OCI-LY3 (cell line): ENCODE data around the gene CD79B.

Experiments
- H2AFZ ChIP-seq: fragments of 200-600, 300-600 bp; shearing (Covaris generic); 2 replicates; pipeline ENCODE4 v1.6.0; 2014; ENCODE audit warnings: antibody characterized with exemption, low read depth, low read length
- H3K27ac ChIP-seq: fragments of 200-600, 300-600 bp; sonication (generic); 2 replicates; pipeline ENCODE4 v1.5.1; 2014; ENCODE audit warnings: mild to moderate bottlenecking, low read length, moderate library complexity, mixed read lengths
- H3K27me3 ChIP-seq: fragments of 200-600, 300-600 bp; sonication (generic); 2 replicates; pipeline ENCODE4 v1.6.1; 2014; ENCODE audit warnings: low read depth, low read length, mixed read lengths
- H3K36me3 ChIP-seq: fragments of 200-600, 300-600 bp; sonication (generic); replicated peaks from 2 replicates; pipeline ENCODE3; 2014; ENCODE audit warnings: low read depth, low read length, mixed read lengths
- H3K4me1 ChIP-seq: fragments of 300-600, 200-600 bp; sonication (generic); 2 replicates; pipeline ENCODE4 v1.6.1; 2014; ENCODE audit warnings: low read length, mixed read lengths
- H3K4me2 ChIP-seq: fragments of 200-600, 300-600 bp; sonication (generic); 2 replicates; pipeline ENCODE4 v1.6.1; 2014; ENCODE audit warnings: low read length, mixed read lengths
- H3K4me3 ChIP-seq: fragments of 300-600, 200-600 bp; sonication (generic); 2 replicates; pipeline ENCODE4 v1.5.1; 2014; ENCODE audit warnings: antibody characterized with exemption, mild to moderate bottlenecking, low read length, moderate library complexity
- H3K79me2 ChIP-seq: fragments of 300-600, 200-600 bp; shearing (Covaris generic); 2 replicates; pipeline ENCODE4 v1.6.1; 2014; ENCODE audit warnings: mild to moderate bottlenecking, low read length, mixed read lengths
- H3K9ac ChIP-seq: fragments of 300-600, 200-600 bp; shearing (Covaris generic); 2 replicates; pipeline ENCODE4 v1.6.0; 2014; ENCODE audit warnings: mild to moderate bottlenecking, low read length, moderate library complexity
- H3K9me3 ChIP-seq: fragments of 200-600, 300-600 bp; shearing (Covaris generic); 2 replicates; pipeline ENCODE4 v1.6.1; 2014; ENCODE audit warnings: low read length, mixed read lengths; ENCODE audit not compliant: insufficient read depth
- H4K20me1 ChIP-seq: fragments of 200-600, 300-600 bp; sonication (generic); 2 replicates; pipeline ENCODE4 v1.6.1; 2016; ENCODE audit warnings: low read length, mixed read lengths; ENCODE audit not compliant: insufficient read depth
- EZH2phosphoT487 ChIP-seq: fragments of 200-600 bp; shearing (Covaris generic); IDR thresholded peaks from 2 replicates; pipeline ENCODE4 v1.6.1; 2018; ENCODE audit warnings: antibody characterized with exemption, mixed run types, low read depth
- TF ChIP-seq, protein P1 (sequence below): fragments of 200-600, 300-600 bp; sonication (generic); IDR thresholded peaks from 2 replicates; pipeline ENCODE4 v1.5.1; 2014; ENCODE audit warnings: antibody characterized with exemption, low read length, low read depth

The CD79B gene

DNA sequence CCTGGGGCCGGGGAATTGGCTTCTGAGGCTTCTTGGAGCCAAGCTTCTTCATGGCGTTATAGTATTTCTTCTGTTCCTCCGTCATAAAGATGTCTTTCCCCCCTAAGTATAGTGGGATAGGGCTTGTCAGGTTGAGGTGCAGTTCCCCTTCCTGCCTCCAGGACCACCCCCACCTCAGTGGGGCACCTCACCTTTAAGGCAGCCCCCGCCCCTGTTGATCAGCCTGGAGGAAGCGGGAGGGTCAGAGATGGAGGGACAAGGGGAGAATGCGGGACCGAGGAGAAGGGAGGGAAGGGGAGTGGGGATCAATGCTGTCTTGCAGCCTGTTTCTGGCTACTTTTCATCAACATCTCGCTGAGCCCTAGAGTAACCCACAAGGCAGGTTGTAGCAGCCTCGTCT lies 11.6 kb upstream of the CD79B start:
- no peak overlapping the region for H3K27ac ChIP-seq

DNA sequence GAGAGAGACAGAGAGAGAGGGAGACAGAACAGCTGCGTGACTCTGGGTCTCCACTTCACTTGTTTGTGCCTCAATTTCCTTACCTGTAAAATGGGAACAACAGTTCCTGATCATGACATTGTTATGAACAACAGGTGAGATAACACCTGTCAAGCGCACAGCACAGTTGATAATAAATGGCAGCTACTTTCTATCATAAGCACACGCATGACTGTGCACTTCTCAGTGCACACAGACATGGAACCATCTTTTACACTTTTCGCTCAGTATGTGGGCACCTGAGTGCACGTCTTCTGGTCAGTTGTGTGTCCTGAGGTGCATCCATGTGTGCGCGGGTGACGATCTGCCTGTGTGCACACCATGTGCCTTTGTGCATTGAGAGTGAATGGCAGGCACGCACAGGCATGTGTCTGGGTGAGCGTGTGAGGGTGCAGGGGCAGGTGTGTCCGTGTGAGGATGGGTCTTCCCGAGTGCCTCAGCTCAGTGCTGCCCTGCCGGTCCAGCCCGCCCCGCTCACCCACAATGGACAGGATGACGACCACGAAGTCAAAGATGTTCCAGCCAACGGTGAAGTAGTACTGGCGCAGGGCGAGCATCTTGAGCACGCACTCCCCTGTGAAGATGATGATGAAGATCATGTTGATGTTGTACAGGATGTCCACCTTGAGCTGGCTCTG lies 10.3 kb upstream of the CD79B start:
- no peaks in the 10 kb centered on the region for H3K9me3 ChIP-seq
- no peaks in the 10 kb centered on the region for H3K27me3 ChIP-seq
- no peak overlapping the region for H2AFZ ChIP-seq
- H3K4me1 ChIP-seq: peaks cover 20% of the 10 kb centered on the region
- H3K36me3 ChIP-seq: no peaks in the 10 kb centered on the region
- TF ChIP-seq, protein P1, sequence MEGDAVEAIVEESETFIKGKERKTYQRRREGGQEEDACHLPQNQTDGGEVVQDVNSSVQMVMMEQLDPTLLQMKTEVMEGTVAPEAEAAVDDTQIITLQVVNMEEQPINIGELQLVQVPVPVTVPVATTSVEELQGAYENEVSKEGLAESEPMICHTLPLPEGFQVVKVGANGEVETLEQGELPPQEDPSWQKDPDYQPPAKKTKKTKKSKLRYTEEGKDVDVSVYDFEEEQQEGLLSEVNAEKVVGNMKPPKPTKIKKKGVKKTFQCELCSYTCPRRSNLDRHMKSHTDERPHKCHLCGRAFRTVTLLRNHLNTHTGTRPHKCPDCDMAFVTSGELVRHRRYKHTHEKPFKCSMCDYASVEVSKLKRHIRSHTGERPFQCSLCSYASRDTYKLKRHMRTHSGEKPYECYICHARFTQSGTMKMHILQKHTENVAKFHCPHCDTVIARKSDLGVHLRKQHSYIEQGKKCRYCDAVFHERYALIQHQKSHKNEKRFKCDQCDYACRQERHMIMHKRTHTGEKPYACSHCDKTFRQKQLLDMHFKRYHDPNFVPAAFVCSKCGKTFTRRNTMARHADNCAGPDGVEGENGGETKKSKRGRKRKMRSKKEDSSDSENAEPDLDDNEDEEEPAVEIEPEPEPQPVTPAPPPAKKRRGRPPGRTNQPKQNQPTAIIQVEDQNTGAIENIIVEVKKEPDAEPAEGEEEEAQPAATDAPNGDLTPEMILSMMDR: no peak
- TF ChIP-seq EZH2phosphoT487: no peak
- H3K4me2 ChIP-seq: no peak overlapping the region
- no peak overlapping the region for H3K9ac ChIP-seq
- no peak overlapping the region for H3K27ac ChIP-seq
- no peaks in the 10 kb centered on the region for H3K79me2 ChIP-seq
- no peaks in the 10 kb centered on the region for H4K20me1 ChIP-seq
- H3K4me3 ChIP-seq: no peak overlapping the region

More for the DNA sequence above, 11.6 kb upstream of the CD79B start:
- TF ChIP-seq EZH2phosphoT487: no peak
- TF ChIP-seq, protein P1: no peak
- H4K20me1 ChIP-seq: no peaks in the 10 kb centered on the region
- no peaks in the 10 kb centered on the region for H3K36me3 ChIP-seq
- no peak overlapping the region for H3K4me3 ChIP-seq
- H3K9ac ChIP-seq: no peak overlapping the region
- H3K79me2 ChIP-seq: no peaks in the 10 kb centered on the region
- H3K27me3 ChIP-seq: no peaks in the 10 kb centered on the region
- no peak overlapping the region for H2AFZ ChIP-seq
- H3K4me2 ChIP-seq: no peak overlapping the region
- no peaks in the 10 kb centered on the region for H3K9me3 ChIP-seq
- H3K4me1 ChIP-seq: peaks cover 20% of the 10 kb centered on the region

- peaks cover 20% of the 10 kb centered on the region for H3K4me1 ChIP-seq
- no peak overlapping the region for H2AFZ ChIP-seq
- TF ChIP-seq, protein P1: no peak
- no peak for TF ChIP-seq EZH2phosphoT487
- H3K4me3 ChIP-seq: no peak overlapping the region
- no peaks in the 10 kb centered on the region for H3K79me2 ChIP-seq
- H3K27ac ChIP-seq: no peak overlapping the region
- H3K27me3 ChIP-seq: no peaks in the 10 kb centered on the region
- no peaks in the 10 kb centered on the region for H4K20me1 ChIP-seq
- no peaks in the 10 kb centered on the region for H3K36me3 ChIP-seq
- no peak overlapping the region for H3K9ac ChIP-seq
- H3K4me2 ChIP-seq: no peak overlapping the region
- H3K9me3 ChIP-seq: no peaks in the 10 kb centered on the region
Observed at GRCh38 chr17:63941751-63942150, 9.6 kb upstream of the CD79B start.

- no peaks in the 10 kb centered on the region for H3K36me3 ChIP-seq
Observed at GRCh38 chr17:63941162-63941561, 9.0 kb upstream of the CD79B start.

More at GRCh38 chr17:63941162-63941561, 9.0 kb upstream of the CD79B start:
- Histone ChIP-seq H3K4me3 (no peak overlapping the region), H3K9me3 (no peaks in the 10 kb centered on the region), H3K9ac (no peak overlapping the region), H3K4me2 (no peak overlapping the region), H2AFZ (no peak overlapping the region), H3K27ac (no peak overlapping the region), H3K4me1 (peaks cover 14% of the 10 kb centered on the region), H4K20me1 (no peaks in the 10 kb centered on the region), H3K27me3 (peaks cover 3% of the 10 kb centered on the region; the same call in 1 of the 2 replicates), H3K79me2 (no peaks in the 10 kb centered on the region)
- no peak for TF ChIP-seq EZH2phosphoT487
- TF ChIP-seq, protein P1: no peak
